Cerebellar cortex (tissue), 1 donor: Measurements from ENCODE around the gene ATP5PB.

Experiments
- DNase-seq: peaks from one replicate; pipeline ENCODE4 v3.0.0-alpha.2; 2015; ENCODE audit warnings: low spot score

The ATP5PB gene

DNA sequence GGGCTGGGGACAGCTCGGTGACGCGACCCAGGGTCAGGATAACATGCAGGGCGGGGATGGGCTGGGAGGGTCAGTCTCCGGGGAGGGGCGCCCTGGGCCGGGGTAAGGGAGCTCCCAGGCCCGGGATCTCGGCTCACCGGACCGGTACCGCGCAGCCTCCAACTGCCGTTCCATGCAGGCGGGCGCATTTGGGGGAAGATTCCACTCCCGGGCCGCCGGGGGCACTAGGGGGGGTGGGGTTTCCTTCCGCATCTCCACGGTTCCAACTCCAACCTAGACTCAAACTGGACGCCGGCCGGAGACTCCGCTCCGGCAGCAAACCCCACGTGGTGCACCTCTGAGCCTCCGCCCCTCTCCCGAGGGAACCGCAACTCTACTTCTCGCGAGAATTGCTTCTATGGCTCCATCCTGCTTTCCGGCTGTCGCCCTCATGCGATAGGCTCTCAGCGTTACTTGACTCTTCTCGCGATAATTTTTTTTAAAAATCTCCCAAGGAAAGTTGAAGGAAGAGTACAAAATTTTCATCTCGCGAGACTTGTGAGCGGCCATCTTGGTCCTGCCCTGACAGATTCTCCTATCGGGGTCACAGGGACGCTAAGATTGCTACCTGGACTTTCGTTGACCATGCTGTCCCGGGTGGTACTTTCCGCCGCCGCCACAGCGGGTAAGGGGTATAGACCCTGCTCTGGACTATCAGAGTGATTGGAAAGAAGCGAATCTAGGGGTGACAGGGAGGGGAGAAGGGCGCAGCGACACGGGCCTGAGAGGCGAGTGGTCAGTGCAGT is at the start of gene ATP5PB, which contains the start of gene WDR77:
Gene ATP5PB (plus strand): TSS at position 547 of the 785 bp plus-strand sequence. CDS start 78 bp downstream, at position 625.
Gene WDR77 (minus strand): TSS at position 339 of the 785 bp plus-strand sequence. CDS start 87 bp downstream, at position 252.
- peak; percentile 99 for DNase-seq

- peak; percentile 49 for DNase-seq
Measured at GRCh38 chr1:111399792-111400610, 49.3 kb upstream of the ATP5PB start.

DNA sequence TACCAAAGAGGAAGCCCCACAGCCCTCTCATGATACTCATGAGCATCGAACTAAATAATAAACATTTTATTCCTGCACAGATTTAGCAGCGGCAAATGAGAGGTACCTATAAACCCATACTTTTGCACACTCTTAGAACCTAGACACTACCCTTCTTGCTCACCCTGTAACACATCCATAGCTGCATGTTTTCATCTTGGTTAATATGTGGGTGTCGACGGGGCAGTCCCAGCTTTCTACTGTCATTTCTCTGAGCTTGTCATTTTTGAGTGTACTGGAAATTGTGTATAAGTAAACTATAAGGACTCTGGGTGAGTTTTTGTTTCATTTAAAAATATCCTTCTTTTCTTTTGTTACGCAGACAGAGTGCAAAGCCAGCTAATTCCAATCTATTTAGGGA is 47.2 kb upstream of the ATP5PB start:
- DNase-seq, result no peak

DNA sequence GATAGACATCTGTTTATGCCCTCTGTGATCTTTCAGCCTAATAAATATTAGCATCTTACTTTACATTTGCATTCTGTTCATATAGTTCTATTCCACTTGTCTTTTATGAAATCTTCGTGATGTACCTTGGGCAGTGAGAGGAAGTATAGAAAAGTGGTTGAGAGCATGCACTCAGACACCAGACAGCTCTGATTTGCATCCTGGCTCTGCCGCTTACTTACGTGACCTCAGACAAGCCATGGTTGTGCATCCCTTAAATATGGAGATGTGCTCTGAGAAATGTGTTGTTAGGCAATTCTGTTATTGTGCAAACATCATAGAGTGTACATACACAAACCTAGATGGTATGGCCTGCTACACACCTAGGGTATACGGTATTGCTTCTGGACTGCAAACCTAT is 44.7 kb upstream of the ATP5PB start:
- DNase-seq, result no peak

- DNase-seq, result no peak
Measured at GRCh38 chr1:111406321-111406768, 42.9 kb upstream of the ATP5PB start.

- no peak for DNase-seq
Measured at GRCh38 chr1:111407301-111407700, 42.0 kb upstream of the ATP5PB start.

- no peak for DNase-seq
Measured at GRCh38 chr1:111412839-111413238, 36.4 kb upstream of the ATP5PB start.

- no peak for DNase-seq
Measured at GRCh38 chr1:111414756-111415155, 34.5 kb upstream of the ATP5PB start.

GRCh38 chr1:111415461-111415860 is 33.8 kb upstream of the ATP5PB start:
- DNase-seq, result no peak

GRCh38 chr1:111417755-111418154 is 31.5 kb upstream of the ATP5PB start:
- DNase-seq, result no peak

DNA sequence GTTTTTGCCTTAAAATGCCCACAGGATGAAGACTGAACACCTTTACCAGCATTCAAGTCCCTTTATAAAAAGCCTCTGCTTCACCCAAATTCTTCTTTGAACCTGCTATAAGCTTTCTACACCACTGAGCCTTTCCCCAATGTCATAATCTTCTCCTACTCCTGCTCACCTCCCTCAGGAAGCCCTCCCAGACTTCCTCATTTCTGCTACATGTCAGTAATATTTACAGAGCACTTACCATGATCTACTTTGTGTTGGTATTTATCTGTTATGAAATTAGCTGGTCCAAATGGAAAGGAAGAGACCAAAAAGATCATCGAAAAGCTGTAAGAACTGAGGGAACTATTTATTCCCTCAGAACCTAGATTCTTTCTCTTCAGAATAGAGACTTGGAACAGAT is 30.2 kb upstream of the ATP5PB start:
- DNase-seq, result no peak

GRCh38 chr1:111420377-111420776 is 28.9 kb upstream of the ATP5PB start:
- DNase-seq, result no peak

DNA sequence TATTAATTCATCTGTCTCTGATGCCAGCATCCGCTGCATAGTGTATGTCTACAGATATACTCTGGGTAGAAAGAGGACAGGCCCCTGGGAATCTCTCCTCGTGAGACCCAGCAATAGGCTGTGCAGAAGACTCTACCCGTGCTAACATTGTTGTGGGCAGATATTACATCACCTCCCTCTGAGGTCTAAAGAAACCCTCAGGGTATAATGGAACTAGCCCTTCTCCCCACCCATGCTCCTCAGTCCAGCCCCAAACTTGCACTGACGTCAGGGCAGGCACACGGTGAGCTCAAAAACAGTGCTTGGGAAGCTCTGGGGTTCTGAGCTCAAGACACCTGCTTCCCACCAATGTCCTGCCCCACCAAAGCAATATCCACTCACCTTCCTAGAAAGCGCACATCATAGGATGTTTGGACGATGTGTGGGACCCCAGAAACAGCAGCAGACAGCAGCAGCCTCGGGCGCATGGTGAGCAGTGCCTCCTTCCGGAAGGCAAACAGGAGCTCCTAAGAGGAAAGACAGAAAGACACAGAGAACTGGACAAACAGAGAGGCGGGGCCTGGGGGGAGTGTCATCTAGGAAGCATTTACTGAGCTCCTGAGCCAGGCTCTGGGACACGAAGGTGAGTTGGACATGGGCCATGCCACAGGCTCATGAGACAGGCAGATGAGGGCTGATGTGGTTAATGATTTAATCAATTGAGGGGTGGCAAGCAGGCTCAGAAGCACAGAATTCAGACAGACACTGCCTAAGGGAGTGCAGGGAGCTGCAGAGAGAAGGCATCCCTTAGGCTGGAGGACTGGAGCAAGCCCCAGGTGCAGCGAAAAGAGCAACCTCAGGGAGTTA is 26.5 kb upstream of the ATP5PB start:
- DNase-seq, result no peak

DNA sequence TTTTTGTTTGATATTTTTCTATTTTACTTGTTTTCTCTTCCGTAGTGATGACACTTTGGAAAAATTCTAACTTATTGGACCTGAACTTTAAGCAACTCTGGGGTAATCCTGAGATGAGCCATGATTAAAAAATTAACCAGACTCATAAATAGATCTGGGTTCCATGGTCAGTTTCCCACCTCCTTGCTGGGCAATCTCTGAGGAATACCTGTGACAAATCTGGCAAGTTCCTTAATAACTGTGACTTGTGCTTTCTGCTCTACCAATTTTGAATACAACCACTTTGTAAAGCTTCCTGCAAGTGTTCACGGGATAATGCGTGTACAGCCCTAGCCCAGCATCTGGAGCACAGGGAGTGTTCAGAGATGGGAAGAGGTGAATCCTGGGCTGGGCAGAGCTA is 25.0 kb upstream of the ATP5PB start:
- no peak for DNase-seq

DNA sequence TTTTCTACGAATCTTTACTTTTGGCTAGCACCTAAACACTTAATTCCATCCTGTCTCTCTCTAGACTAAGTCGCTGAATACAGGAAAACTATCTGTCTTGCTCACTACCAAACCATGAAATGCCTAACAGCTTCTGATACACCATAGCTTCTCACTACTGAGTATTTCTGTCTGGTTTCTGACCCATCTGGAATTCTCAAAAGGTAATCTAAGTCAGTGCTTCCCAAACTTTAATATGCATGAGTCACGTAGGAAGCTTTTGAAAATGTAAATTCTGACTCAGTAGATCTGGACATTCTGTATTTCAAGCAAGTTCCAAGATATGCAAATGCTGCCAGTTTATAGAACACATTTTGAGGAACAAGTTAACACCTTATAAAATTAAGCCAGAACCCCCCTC is 12.5 kb upstream of the ATP5PB start:
- DNase-seq, result no peak

- DNase-seq, result no peak
Measured at GRCh38 chr1:111439461-111440351, 9.6 kb upstream of the ATP5PB start.

DNA sequence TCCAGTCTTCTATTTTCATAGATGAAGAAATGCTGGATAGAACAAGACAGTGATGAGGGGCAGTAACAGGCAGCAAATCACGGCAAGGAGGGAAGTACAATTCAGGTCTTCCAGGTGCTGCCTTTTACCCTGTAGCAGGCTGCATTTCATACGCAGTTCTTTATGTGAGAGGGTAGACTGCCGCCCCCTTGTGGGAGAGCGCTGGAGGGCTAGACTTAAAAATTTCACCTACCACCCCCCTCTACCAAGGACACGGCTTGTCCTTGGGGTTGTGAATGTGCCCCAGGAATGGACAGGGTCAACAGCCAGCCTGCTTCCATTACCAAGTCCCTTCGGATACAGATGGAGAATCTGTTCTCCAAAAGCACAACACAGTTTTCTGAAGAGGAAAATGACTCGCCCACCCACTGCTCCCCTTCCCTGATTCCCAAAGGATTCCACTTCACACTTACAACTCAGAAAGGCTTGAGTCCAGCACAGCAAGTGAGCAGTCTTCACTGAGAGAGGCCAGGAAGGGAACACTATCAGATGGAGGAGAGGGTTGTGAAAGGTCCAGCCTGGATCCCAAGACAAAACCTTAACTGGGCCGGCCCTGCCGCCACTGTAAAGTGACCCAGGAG is 7.6 kb upstream of the ATP5PB start:
- peak; percentile 14 for DNase-seq

GRCh38 chr1:111442457-111442856 is 6.8 kb upstream of the ATP5PB start:
- no peak for DNase-seq

DNA sequence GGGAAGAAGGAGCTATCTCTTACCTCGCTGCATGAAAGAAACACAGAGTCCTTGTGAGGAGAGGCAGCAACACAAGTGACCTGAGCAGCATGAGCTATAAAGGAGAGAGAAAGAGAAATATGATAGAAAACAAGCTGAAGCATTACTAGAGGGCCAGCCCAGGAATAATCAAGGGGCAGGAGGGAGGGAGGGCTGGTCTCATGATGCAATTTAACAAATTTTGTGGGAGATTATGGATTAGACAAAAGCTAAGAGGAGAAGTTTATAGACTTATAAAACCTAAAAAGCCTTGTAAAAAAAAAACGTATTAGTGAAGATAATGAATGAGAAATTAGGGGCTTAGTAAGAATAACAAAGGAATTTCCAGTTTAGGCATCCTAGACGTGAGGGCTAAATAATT is 5.2 kb upstream of the ATP5PB start:
- DNase-seq, result no peak

DNA sequence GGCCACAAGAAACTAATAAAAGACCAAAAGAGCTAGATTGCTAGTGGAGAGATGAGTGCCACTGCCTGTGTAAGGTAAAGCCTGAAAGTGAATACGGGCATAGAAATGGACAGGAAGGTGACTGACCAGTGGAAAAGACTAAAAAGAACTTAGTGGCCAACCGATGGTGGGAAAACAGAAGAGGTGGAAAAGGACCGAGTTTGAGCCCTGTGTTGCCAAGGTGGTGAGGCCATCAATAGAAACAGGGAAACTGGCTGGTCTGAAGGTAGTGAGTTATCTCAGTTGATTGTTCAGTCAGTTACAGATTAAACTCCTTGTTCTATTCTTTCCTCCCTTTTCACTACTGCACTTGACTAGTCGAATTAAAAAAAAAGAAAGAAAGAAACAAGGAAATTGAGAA is 2.7 kb upstream of the ATP5PB start:
- DNase-seq, result no peak
